ENCODE data around the gene IYD.

Gene IYD

DNA sequence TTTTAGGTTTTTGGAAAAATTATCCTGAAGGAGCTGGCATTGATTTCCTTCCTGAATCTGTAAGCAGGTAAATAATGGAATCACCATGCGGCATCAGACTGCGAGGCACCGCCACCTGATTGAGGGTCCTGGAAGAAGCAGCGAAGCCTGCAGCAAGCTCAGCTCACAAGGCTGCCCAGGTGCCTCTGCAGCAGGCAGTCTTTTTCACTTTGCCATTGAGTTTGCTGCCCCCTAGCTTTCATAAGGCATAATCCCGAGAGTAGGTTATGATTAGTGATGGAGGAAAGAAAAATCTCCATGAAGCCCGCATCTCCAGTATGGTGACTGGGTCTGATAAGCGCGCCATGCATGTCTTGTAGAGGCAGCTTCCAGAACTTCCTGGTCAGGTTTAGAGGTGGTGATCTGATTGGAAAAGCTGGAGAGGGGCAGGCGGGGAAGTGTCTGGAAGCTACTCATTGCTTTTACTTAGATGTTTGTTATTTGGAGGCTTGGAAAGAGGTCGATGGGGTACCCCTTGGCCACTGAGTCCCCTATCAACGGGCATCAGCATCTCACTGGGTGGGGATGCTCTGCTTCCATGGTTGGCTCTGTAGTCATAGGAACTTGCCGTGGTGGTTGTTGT lies 26.7 kb downstream of the IYD start:
- DNase-seq, result peak; percentile 79

DNA sequence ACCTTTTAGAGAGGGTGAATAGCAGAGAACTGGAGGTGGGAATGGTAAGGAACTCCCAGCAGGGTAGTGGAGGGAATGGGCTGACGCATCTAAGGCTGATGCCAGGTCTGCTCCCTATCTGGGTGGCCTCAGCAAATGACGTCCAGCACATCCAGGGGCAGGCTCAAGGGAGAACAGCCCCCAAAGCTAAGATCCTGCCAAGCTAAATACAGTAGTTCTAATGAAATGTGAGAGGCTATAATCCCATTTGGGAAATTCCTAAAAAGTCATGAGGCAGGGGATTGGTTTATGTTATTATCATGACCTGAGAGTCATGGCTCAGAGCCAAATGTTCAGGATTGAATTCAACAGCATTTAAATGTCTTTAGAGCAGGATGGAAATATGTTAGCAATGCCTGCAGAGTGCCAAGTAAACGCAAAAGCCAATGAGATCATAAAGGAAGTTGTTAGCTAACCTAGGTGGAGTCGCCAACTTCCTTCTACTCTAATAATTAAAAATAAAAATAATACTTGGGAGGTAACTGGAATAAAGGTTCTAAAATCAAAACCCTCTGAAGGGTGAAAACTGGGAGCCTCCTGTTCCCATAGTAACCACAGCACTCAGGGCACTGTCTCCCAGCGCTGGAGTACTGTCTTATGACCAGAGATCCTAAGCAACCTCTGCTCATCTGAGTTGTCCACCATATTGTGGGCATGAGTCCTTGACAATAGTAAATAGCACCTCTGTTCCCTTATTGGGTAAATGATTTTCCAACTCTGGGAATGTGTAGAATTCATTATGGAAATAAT lies 34.8 kb downstream of the IYD start:
- no peak for DNase-seq

DNA sequence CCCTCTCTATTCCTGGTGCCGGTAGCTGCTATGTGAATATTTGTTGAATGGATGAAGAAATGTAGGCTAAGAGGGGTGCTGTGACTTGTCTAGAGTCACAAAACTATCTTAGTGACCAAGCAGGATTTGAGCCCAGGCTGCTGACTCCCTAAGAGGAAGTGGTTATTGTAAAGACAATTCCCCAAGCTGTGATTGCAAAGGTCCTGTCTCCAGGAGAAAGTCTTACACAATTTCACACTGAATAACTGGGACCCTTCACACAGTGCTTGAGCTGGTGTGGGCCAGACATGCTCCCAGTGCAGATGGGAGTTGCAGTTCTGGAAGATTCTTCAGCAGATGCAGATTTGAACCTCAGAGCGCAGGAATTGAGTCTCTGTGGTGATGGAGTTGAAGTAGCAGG lies 38.1 kb downstream of the IYD start:
- no peak for DNase-seq

DNA sequence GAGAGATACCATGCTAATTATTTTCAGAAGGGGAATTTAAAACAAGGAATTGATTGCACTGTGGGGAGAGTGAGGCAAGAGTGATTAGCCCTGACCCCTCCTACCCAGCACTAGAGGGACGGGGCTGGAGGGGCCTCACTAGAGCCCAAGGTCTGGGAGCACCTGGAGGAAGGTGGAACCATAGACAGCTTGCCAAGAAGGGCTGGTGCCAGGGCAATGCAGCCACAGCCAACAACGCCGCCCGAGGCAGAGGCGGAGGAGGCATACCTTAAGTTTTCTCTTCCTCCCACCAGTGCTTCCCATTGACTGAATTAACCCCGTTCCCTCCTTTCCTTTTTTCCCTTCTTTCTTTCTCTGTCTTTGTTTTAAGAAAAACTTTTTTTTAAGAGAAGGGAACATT lies 40.0 kb downstream of the IYD start:
- DNase-seq, result no peak

DNA sequence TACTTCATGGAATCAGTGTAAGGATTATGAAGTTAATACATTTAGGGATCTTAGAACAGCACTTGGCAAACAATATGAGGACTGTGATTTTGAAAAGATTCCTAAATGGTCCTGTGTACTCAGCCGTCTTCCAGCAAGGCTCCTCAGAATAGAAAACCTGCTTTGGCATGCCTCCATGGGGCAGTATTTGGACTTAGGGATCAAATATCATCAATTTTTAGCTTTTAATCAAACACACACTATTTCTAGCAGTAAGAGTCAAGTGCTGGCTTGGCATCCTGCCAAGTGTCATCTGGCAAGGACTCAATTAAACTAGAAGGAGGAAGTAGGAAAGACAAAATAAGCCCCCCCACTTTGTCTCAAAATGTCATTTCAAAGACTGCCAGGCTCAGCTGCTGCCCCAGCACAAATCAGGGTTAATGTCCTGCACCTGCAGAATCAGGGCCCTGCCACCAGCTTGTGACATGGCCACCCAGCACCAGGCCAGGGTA lies 40.8 kb downstream of the IYD start:
- DNase-seq, result peak; percentile 52

DNA sequence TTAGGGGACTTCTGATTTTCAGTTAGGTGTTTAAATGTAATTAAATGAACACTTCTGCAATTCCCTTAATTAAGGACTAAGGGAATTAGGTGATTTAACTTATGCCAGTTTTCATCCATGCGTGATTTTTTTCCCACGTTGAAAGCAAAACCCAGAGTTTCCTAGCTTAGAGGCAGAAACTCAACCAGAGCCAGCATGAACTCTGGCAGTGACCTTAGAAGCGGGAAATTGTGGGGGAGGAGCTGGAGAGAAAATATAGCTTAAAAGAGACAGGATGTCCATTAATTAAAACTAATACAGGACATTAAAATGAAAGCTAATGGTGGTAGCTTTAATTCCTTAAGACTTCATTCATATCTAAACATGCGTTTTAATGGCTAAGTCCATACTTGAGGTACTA lies 41.6 kb downstream of the IYD start:
- DNase-seq, result no peak

DNA sequence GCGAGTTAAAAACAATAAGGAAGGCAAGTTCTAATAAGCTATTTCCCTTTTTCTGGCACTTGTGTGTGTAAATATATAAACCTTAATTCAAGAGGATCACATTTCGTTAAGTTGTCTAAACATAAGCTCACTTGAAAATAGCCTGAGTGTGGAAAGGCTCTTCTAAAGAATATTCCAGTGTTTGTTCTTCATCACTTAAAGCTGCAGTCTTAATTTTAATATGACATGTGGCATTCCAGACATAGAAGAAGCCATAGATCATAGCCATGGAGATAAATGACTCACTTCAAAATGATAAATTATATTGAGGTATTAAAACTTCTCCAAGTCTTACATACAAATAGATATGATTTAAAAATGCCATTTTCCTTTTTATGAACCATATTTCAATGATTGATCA lies 42.1 kb downstream of the IYD start:
- DNase-seq, result no peak

DNA sequence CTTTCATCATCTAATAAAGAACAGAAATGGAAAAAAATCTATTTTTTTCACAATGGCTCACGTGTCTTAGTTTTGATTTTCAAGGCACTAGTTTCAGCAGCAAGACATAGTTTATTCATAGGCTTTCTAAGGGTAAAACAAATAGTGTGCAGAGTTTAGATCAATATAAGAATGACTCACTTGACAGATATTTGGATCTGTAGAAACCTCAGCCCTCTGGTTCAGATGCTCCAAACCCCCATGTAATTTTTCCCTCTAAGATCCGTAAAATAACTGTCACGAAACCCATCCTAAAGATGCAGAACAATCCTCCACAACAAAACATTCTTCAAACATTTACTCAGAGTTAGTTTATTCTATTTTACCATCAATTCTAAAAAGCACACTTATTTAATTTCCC lies 43.4 kb downstream of the IYD start:
- DNase-seq, result no peak

DNA sequence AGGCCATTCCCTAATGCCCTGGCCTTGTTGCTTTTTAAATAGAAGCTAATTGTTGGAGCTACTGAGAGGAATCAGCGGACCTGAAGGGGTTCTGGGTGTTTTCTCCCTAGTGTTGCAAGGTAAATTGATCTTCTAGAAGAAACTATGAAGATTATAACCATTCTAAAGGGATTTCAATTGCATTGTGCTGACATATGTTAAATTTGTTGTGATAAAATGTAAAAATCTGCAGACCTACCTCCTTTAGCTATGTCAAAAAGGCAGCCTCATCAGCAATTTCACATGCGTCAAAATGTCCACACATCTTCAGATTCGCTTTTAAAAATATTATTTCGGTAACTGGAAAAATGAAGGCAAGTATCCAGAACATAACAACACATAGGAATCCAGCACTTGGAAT lies 44.4 kb downstream of the IYD start:
- DNase-seq, result no peak

DNA sequence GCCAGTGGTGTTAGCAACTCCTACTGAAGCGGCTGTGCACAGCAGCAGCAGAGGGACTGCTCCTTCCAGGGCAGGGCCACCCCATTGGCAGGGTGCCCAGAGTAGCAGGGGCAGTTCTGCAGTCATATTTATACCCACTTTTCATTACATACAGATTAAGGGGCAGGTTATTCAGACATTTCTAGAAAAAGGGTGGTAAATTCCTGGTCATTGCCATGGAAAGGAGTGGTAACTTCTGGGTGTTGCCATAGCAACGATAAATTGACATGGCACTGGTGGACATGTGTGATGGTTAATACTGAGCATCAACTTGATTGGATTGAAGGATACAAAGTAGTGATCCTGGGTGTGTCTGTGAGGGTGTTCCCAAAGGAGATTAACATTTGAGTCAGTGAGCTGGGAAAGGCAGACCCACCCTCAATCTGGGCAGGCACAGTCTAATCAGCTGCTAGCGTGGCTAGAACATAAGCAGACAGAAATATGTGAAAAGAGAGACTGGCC lies 45.0 kb downstream of the IYD start:
- DNase-seq, result peak; percentile 43

DNA sequence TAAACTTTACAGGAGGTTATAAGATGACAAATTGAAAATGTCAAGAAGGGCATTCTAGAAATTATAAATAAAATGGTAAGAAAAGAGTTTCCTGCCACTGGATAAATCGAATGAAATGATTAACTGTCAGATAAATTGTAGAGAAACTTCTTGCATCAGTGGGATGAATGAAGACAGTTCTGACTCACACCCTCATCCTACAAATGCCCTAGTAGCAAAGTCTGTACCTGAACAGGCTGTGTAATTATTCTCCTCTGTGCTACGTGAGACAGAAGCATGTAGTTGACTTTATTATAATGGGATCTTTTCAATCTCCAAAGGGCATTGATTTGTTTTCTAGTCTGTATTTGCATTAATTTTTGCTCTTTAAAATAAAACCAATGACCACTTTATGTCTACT lies 47.3 kb downstream of the IYD start:
- DNase-seq, result no peak

DNA sequence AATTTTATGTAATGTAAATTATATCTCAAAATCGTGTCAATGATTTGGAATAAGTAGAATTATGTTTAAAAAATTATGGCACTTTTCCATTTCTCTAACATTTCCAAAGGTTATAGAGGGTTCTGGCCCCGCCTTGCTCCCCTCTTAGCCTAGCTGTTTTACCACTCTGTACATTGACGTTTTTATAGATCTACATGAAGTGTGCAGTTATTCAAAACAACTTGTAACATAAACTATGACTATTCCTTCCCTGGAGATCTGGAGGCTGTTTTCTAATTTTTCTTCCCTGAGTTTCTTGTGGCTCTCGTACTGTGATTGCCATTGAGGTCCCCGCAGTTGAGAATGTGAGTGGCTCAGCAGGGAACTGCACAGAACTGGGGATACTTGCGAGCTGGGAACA lies 48.4 kb downstream of the IYD start:
- no peak for DNase-seq

DNA sequence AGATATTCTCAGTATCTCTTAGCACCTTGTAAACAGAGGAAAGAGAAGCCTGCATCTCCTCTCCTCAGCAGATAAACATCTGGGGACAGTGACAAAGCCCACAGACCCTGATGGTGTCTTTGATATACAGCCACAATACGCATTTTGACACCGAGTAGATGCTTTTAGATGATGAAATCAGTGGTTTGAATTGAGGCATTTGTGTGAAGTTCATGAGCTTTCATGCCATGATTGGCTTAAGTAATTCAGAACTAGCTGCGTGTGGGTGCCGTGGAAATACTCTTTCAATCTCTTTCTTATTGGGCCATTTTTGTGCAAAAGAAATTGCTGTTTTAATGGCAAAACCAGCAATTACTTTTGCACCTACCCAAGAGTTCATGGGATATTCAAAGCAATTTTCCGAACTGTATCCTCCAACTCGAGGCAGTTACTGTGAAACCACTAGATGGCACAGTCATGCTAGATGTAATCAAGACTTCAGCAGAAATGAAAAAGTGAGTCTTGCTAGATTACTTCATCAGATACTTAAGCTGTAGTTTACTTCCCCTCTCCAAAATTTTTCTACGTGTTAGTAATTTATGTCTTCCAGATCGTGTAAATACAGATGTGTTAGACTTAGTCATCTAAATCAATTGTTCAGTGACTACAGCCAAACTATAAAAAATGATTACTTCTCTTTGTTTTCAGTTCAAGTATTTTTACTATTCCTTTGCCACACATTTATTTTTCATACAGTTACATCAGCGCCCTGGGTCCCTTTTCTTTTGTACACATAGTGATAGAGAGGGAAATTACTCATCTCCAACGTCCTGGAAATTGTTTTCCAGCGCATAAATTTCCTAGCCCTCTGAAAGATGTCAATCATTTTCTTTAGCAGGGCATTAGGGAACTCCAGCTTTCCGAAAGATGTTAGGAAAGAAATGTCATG lies 49.4 kb downstream of the IYD start:
- DNase-seq, result peak; percentile 90

DNA sequence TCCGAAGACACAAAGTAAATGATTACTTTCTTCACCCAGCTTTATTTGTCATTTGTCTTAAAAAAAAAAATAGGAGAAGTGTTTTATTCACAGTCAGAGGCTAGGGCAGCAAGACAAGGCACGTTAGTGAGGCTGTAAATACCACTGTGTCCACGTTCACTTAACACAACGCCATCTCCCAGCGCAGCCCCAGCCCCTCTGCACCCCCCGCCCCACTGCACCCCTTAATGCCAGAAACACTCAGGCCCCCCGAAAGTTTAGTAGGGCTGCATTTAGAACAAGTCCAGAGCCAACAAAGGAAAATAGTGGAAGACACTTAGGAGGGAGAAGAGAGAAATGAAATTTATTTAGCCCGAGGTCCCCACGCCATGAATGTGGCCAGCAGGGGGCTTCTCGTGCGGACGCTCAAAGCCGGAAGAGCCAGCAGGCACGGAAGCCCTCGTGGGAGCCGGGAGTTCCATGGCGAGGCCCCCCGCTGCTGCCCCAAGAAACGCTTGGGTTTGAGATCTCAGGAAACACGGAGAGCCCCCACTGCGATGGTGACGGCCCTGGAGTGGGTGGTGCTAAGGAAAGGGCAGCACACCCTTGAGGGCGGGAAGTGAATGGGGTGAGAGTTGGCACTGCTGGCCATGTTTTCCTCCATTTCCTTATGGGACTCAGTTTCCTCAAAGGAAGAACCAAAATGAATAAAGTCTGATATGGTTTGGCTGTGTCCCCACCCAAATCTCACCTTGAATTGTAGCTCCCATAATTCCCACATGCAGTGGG lies 50.2 kb downstream of the IYD start:
- peak; percentile 78 for DNase-seq

DNA sequence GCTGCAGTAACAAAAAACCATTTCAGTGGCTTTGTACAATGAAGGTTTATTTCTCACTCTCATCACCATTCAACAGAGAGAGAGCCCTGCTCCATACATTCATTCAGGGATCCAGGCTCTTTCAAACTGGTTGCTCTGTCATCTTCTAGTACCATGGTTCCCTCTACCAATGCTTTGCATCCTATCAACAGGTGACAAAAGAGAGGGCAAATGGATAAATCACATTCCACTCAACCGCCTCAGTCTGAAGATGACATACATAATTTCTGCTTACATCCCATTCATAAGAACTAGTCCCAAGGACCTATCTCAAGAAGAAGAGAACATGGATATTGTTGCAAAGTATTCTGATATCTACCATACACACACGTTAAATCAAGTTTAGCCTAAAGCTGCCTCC lies 51.6 kb downstream of the IYD start:
- DNase-seq, result no peak

DNA sequence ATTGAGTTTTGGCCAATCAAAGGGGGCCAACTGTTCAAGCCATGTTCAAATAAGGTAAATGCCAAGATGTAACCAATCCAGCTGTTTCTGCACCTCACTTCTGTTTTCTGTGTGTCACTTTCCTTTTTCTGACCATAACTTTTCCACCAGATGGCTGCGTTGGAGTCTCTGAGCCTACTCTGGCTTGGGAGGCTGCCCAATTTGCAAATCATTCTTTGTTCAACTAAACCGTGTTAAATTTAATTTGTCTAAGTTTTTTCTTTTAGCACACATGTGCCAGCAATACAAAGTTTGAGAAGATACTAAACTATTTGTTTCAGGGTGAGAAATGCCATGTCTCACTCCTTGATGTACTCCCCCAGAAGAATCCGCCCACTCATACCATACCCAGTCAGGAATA lies 52.1 kb downstream of the IYD start:
- no peak for DNase-seq

DNA sequence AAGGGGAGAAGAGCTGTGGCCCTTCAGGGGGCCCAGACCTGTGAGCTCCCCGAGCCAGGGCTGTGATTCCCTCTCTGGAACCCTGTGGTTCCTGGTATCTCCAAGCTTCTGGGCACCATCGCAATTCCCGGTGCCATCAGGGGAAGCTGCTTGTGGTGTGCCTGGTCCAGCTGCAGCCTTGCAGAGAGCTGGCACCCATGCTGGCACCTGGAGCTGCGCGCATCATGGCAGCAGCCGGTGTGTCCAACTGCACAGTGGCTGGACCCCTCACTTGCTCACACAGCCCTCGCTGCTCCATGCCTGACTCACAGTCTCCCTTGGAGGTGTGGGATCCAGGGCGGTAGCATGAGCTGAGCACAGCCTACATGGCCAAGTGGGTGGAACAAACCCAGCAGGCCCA lies 56.7 kb downstream of the IYD start:
- DNase-seq, result no peak

DNA sequence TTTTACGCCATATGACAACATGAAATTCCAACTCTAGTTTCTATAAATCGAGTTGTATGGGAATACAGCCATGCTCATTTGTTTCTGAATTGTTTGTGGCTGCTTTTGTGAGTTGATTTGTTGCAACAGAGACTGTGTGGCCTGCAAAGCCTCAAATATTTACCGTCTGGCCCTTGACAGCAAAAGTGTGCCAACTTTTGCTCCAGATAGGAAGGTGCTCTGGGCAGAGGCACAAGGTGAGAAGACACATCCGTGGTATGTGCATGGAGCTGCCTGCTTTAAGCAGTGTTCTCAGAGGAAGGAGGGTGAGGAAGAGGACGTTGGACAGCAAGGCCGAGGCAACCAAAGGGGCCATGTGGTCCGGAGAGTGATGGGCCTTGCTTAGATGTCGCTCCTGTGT lies 57.4 kb downstream of the IYD start:
- DNase-seq, result no peak

DNA sequence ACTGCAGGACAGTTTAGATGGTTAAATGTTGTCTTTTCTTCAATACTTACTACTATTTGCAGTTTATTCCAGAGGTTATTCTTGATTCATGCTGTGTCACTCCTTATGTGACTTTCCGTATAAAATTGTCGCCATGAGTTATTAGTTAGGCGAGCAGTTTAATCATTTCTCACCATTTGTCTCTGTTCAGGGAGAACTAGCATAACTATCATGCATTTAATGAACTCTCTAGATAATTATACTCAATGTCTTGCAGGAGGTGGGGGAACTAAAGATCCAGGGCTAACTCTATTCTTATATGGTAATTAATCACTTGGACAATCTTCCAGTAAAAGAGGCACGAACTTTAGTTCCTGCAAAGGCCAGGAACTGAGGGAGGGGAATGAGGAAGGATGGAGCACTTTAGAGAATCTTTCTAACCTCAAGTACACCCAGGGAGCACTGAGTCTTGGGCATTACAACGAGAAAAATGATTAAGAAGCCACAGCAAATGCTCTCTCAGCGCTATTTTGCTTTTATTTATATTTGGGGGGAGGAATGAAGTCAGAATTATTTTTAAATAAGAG lies 58.3 kb downstream of the IYD start:
- no peak for DNase-seq

DNA sequence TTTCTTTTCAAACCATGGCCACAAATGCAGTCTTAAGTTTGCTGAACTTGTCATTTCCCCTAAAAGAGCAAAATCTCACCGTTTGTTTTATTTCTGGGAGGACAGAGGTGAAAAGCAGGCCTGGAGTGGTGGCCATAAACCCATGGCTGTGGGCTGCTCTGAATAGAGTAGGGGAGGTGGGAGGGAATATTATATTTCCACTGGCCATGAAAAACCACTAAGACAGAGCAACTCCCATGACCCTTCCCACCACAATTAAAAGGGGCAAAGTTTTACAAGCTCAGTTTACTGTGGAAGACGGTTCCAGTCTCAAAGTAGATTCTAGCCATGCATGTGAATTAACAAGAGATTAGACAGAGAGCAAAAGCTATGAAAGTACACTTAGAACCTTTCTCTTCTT lies 59.0 kb downstream of the IYD start:
- DNase-seq, result no peak

DNA sequence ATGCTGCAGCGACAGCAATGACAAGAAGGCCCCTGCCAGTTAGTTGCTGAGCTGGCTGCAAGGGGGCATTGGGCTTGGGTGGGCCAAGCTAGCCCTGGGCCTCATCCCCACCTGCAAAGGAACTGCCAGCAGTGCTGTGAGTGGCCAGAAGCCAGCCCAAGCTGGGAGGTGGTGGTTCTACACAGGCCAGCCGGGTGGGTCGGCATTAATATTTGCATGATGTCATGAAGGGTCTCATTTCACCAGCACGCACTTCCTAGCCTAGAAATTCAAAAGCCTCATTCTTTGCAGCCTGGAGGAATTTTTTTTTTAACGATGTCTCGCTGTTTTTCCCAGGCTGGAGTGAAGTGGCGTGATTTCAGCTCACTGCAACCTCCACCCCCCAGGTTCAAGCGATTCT lies 62.0 kb downstream of the IYD start:
- DNase-seq, result no peak

DNA sequence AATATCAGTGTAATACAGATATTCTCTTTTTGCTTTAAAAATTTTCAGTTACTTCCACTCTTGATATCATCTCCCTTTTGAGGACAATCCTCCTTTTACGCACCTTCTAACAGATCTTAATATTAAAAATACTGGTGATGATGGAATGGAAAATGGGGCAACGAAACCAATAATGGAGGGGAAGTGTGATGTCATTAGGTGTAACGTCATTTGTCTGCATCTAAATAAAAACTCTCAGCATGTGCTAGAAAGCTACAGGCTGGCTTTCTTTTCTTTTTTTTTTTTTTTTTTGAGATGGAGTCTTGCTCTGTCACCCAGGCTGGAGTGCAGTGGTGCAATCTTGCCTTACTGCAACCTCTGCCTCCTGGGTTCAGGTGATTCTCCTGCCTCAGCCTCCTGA lies 66.5 kb downstream of the IYD start:
- DNase-seq, result no peak

Measured in hematopoietic multipotent progenitor cell treated with erythropoietin and hydrocortisone succinate and interleukin-3 and kit ligand, for 6 days (in vitro differentiated cells).